Right lung (tissue), 5 donors: Measurements from ENCODE around the gene STIM1. TPM values are rescaled to one million over a fixed set of nuclear protein-coding genes. Genes with fewer than 3 reads are reported as not detected.

Source experiments
- DNase-seq, 2 donors: peaks; one replicate each; pipeline ENCODE4 v3.0.0-alpha.2; 2013
- polyA plus RNA-seq, 5 donors: library from polyadenylated mRNA; unstranded; fragments of 120-200 nt; gene quantifications; one replicate each; pipeline versions ENCODE4 v1.2.1 to v1.2.3, GENCODE V29; 2013; ENCODE audit warnings: inconsistent platforms in 1 of 5, low replicate concordance in 1 of 5; ENCODE audit not compliant: insufficient read length in 5 of 5, insufficient read depth in 1 of 5

The STIM1 gene
- polyA plus RNA-seq, 5 donors, result 38.6 to 51.9 (median 41.6) TPM

GRCh38 chr11:3947061-3947460 is 91.6 kb downstream of the STIM1 start:
- DNase-seq, result peak; percentile 88 to 90

GRCh38 chr11:3949125-3949524 is 93.7 kb downstream of the STIM1 start:
- no peak for DNase-seq

GRCh38 chr11:3950996-3951660 is 95.7 kb downstream of the STIM1 start:
- DNase-seq, result peak; percentile 68 to 78

GRCh38 chr11:3952715-3953114 is 97.3 kb downstream of the STIM1 start:
- DNase-seq, result no peak

- DNase-seq, result no peak
Measured at GRCh38 chr11:3953327-3953726, 97.9 kb downstream of the STIM1 start.

- DNase-seq, result no peak
Measured at GRCh38 chr11:3954448-3955298, 99.2 kb downstream of the STIM1 start.

GRCh38 chr11:3955299-3955665 is 99.8 kb downstream of the STIM1 start:
- DNase-seq, result no peak

- DNase-seq, result no peak
Measured at GRCh38 chr11:3956038-3956437, 100.6 kb downstream of the STIM1 start.

GRCh38 chr11:3956748-3957147 is 101.3 kb downstream of the STIM1 start:
- no peak for DNase-seq

- no peak for DNase-seq
Measured at GRCh38 chr11:3957437-3957836, 102.0 kb downstream of the STIM1 start.

GRCh38 chr11:3958281-3958680 is 102.8 kb downstream of the STIM1 start:
- no peak for DNase-seq

GRCh38 chr11:3959015-3959902 is 103.8 kb downstream of the STIM1 start:
- DNase-seq, result no peak

GRCh38 chr11:3959903-3960265 is 104.4 kb downstream of the STIM1 start:
- no peak for DNase-seq

GRCh38 chr11:3962406-3962840 is 107.0 kb downstream of the STIM1 start:
- DNase-seq, result no peak

- no peak for DNase-seq
Measured at GRCh38 chr11:3964056-3964455, 108.6 kb downstream of the STIM1 start.

- no peak for DNase-seq
Measured at GRCh38 chr11:3964935-3965604, 109.6 kb downstream of the STIM1 start.

GRCh38 chr11:3967695-3968094 is 112.2 kb downstream of the STIM1 start:
- DNase-seq, result no peak

GRCh38 chr11:3969200-3969599 is 113.7 kb downstream of the STIM1 start:
- DNase-seq, result no peak

GRCh38 chr11:3969613-3970012 is 114.1 kb downstream of the STIM1 start:
- no peak for DNase-seq

- no peak for DNase-seq
Measured at GRCh38 chr11:3970108-3970507, 114.6 kb downstream of the STIM1 start.

GRCh38 chr11:3971756-3972404 is 116.4 kb downstream of the STIM1 start:
- DNase-seq, result no peak
